ENCODE data around the gene AP3B1. TPM values are rescaled to one million over a fixed set of nuclear protein-coding genes. Genes with fewer than 3 reads are reported as not detected.

AP3B1 gene
- total and polyA plus RNA-seq, 2 of the 8 experiments (the other 6 are each of a cell fraction or from before 2014, with no cell fraction given), result 45.8 to 48.3 TPM

DNA sequence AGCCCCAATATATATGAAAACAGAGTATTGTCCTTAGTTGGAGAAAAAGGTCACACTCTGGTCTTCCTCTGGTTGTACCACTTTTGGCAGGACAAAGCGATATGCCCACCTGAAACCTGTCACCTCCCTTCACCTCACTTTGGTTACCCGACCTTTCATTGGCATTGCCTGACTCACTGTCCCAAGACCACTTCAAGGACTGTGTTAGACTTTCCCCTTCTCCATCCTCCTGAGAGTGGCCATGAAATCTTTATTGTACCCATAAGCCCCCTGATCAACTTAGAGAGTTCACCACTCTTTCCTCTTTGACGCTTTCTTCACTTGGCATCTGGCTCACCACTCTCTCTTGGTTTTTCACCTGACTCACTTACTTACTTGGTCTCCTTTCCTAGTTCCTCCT lies 32.4 kb upstream of the AP3B1 start:
- H3K4me3 ChIP-seq (ENCODE audit: extremely low read depth in 1 of 4, insufficient read depth in 2 of 4, low read depth in 3 of 4, low read length in 4 of 4), result no peak overlapping the region
- no peak overlapping the region for H2BK120ac ChIP-seq (replicated peaks; ENCODE audit: low read depth, low read length)
- DNase-seq (ENCODE audit: low read depth in 1 of 2, low spot score in 2 of 2) (no peak), FAIRE-seq (no peak)
- no peaks in the 10 kb centered on the region for H3K79me2 ChIP-seq (ENCODE audit: control insufficient read depth in 1 of 2, insufficient read depth in 2 of 2, low read length in 2 of 2)
- H3K23me2 ChIP-seq (ENCODE audit: low read depth, low read length), result no peaks in the 10 kb centered on the region; the same call in 1 of the 2 replicates
- no peak overlapping the region for H2BK20ac ChIP-seq (ENCODE audit: low read length)
- H3K4me2 ChIP-seq (ENCODE audit: insufficient read depth in 1 of 2, low read depth in 2 of 2, low read length in 2 of 2), result no peak overlapping the region
- no peak overlapping the region for H3K14ac ChIP-seq (ENCODE audit: insufficient read length)
- H3K56ac ChIP-seq (replicated peaks; ENCODE audit: insufficient read length, low read depth, low read length), result no peak overlapping the region
- H2BK12ac ChIP-seq (ENCODE audit: low read depth, low read length), result no peak overlapping the region
- H3K23ac ChIP-seq (ENCODE audit: insufficient read length), result no peak overlapping the region
- no peak overlapping the region for H2AFZ ChIP-seq (ENCODE audit: low read length)
- no peaks in the 10 kb centered on the region for H3K36me3 ChIP-seq (ENCODE audit: control insufficient read depth in 2 of 4, insufficient read depth in 4 of 4, low read length in 3 of 4)
- no peaks in the 10 kb centered on the region for H4K20me1 ChIP-seq (replicated peaks in 1 of 2; ENCODE audit: control insufficient read depth in 1 of 2, insufficient read depth in 2 of 2, low read length in 2 of 2)
- POLR2A ChIA-PET (ENCODE audit: partially characterized antibody), result no interaction called here
- no peak overlapping the region for H2BK5ac ChIP-seq (ENCODE audit: low read depth, low read length)
- H3K27ac ChIP-seq (ENCODE audit: low read depth, low read length), result no peak overlapping the region
- H2BK15ac ChIP-seq (ENCODE audit: low read length), result no peak overlapping the region
- no peak overlapping the region for H4K8ac ChIP-seq (ENCODE audit: extremely low read depth, insufficient read depth, low read length)
- H3K9ac ChIP-seq (replicated peaks in 1 of 4; ENCODE audit: extremely low read depth in 1 of 4, low read depth in 3 of 4, low read length in 3 of 4), result no peak overlapping the region
- no peak overlapping the region for H2AK5ac ChIP-seq (ENCODE audit: low read depth, low read length)
- 90% methylated on average over 3 of the region's 3 CpGs; no CpG with 5 or more reads in 1 of the 2 experiments for WGBS, 2 experiments (ENCODE audit: extremely low coverage in 1 of 2, insufficient coverage in 1 of 2, insufficient read length in 1 of 2, insufficient replicate concordance in 2 of 2, low coverage in 1 of 2, low lambda C conversion rate in 2 of 2, missing lambda C conversion rate in 1 of 2)
- peaks cover 0 to 2% (median 0%) of the 10 kb centered on the region in 4 experiments; a peak in 1 of 7 replicates for H3K27me3 ChIP-seq (replicated peaks in 1 of 4; ENCODE audit: control insufficient read depth in 3 of 4, extremely low read depth in 1 of 4, insufficient read depth in 3 of 4, low read length in 3 of 4)
- H3K18ac ChIP-seq (ENCODE audit: extremely low read depth, low read length), result no peak overlapping the region
- CTCF ChIA-PET (ENCODE audit: partially characterized antibody), result no interaction called here
- no peak for TF ChIP-seq CBX8 (IDR thresholded peaks at IDR 0.05; ENCODE audit: borderline replicate concordance, low read depth, low read length)
- no peak for TF ChIP-seq KDM5A (IDR thresholded peaks at IDR 0.05; ENCODE audit: low read length)
- no peak for TF ChIP-seq GABPA (IDR thresholded peaks at IDR 0.05; ENCODE audit: borderline replicate concordance, insufficient read depth, low read length)
- no peak for TF ChIP-seq POLR2A (IDR thresholded peaks at IDR 0.05; ENCODE audit: control extremely low read depth in 1 of 2, low read depth in 2 of 2, low read length in 2 of 2)
- no peak for TF ChIP-seq EP300 (IDR thresholded peaks at IDR 0.05; ENCODE audit: borderline replicate concordance in 1 of 2, low read depth in 2 of 2, low read length in 2 of 2)
- TF ChIP-seq, protein P1, sequence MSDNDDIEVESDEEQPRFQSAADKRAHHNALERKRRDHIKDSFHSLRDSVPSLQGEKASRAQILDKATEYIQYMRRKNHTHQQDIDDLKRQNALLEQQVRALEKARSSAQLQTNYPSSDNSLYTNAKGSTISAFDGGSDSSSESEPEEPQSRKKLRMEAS (IDR thresholded peaks at IDR 0.05), result no peak
- no peak for TF ChIP-seq KDM1A (IDR thresholded peaks at IDR 0.05; ENCODE audit: borderline replicate concordance, low read length)
- no peak for TF ChIP-seq EGR1 (IDR thresholded peaks at IDR 0.05; ENCODE audit: borderline replicate concordance, low read depth, low read length)
- no peak overlapping the region for H4K91ac ChIP-seq (replicated peaks; ENCODE audit: insufficient read length, low read length)
- no peak overlapping the region for H3K4ac ChIP-seq (replicated peaks; ENCODE audit: insufficient read length, low read depth, low read length)
- peaks cover 0 to 6% (median 2%) of the 10 kb centered on the region in 4 experiments; a peak in 2 of 7 replicates for H3K4me1 ChIP-seq (replicated peaks in 1 of 4; ENCODE audit: control insufficient read depth in 3 of 4, insufficient read depth in 4 of 4, low read length in 3 of 4)
- no peaks in the 10 kb centered on the region for H3K9me3 ChIP-seq (ENCODE audit: insufficient read depth in 2 of 2, low read depth in 1 of 2, low read length in 1 of 2)
- H3K79me1 ChIP-seq (ENCODE audit: low read depth, low read length), result no peaks in the 10 kb centered on the region
- no peak overlapping the region for H4K5ac ChIP-seq (ENCODE audit: insufficient read length, low read depth, low read length)

Data from H1 (cell line).